IPS-18a (cell line): ENCODE data around the gene SMIM23.

Experiments
- H3K27ac ChIP-seq: one replicate; pipeline ENCODE4 v1.5.1; 2013; ENCODE audit warnings: low read length
- H3K27me3 ChIP-seq: one replicate; pipeline ENCODE4 v1.6.1; 2013; ENCODE audit warnings: mild to moderate bottlenecking, low read length; ENCODE audit not compliant: control insufficient read depth, insufficient read depth
- H3K36me3 ChIP-seq: one replicate; pipeline ENCODE4 v1.6.1; 2013; ENCODE audit warnings: low read depth, low read length; ENCODE audit not compliant: control insufficient read depth
- H3K4me1 ChIP-seq: one replicate; pipeline ENCODE4 v1.6.1; 2013; ENCODE audit warnings: low read depth, low read length; ENCODE audit not compliant: control insufficient read depth
- H3K4me3 ChIP-seq: one replicate; pipeline ENCODE4 v1.5.1; 2013; ENCODE audit warnings: low read length
- H3K9ac ChIP-seq: one replicate; pipeline ENCODE4 v1.6.1; 2013; ENCODE audit warnings: mild to moderate bottlenecking, low read length, moderate library complexity
- H3K9me3 ChIP-seq: one replicate; pipeline ENCODE4 v1.6.1; 2013; ENCODE audit warnings: low read depth, low read length; ENCODE audit not compliant: control insufficient read depth

SMIM23 gene

GRCh38 chr5:171750311-171750788 lies 35.3 kb upstream of the SMIM23 start:
- H3K4me3 ChIP-seq: no peak overlapping the region

DNA sequence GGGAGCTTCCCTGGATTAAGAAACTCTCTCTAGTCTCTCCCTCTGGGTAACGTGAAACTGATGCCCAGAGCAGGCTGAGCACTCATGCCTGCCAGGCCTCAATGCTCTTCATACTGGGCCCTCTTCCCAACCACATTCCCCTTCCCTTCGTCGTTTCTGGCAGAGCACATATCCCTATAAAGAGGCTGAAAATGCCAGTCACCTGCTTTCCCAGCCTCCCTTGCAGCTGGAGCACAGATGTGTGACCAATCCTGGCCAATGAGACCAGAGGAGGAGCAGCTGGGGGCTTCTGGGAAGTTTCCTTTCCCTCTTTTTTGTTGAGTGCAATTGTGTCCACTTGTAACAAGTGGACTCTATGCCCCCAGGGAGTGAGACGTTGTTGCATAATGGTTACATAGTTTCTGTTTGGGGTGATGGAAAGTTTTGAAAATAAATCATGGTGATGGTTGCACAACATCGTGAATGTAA lies 30.2 kb upstream of the SMIM23 start:
- Histone ChIP-seq H3K27ac (no peak overlapping the region), H3K4me1 (no peaks in the 10 kb centered on the region), H3K27me3 (no peaks in the 10 kb centered on the region), H3K36me3 (no peaks in the 10 kb centered on the region), H3K9ac (no peak overlapping the region), H3K4me3 (no peak overlapping the region), H3K9me3 (no peaks in the 10 kb centered on the region)

More at GRCh38 chr5:171750311-171750788, 35.3 kb upstream of the SMIM23 start:
- Histone ChIP-seq H3K9ac (no peak overlapping the region), H3K4me1 (no peaks in the 10 kb centered on the region), H3K27me3 (no peaks in the 10 kb centered on the region), H3K36me3 (no peaks in the 10 kb centered on the region), H3K9me3 (no peaks in the 10 kb centered on the region), H3K27ac (no peak overlapping the region)

- H3K9me3 ChIP-seq: no peaks in the 10 kb centered on the region
- no peak overlapping the region for H3K27ac ChIP-seq
Observed at GRCh38 chr5:171757853-171758535, 27.6 kb upstream of the SMIM23 start.

DNA sequence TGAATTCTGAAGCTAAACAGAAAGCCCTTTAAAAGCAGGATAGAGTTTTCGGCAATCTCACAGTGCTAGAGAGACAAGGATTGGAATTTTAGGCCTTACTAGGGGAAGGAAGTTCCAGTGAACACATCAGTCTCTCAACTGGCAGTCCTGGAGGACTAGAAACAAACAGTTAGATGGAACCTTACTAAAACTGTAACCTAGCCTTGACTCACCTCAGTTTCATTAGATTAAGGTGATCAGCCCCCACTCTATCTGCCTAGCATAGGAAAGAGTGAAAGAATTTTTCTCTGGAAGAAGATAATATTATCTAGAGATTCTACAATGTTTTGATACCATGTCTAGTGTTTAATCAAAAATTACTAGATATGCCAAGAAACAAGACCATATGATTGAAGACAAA lies 25.8 kb upstream of the SMIM23 start:
- H3K27ac ChIP-seq: no peak overlapping the region

More at GRCh38 chr5:171757853-171758535, 27.6 kb upstream of the SMIM23 start:
- H3K9ac ChIP-seq: no peak overlapping the region
- no peak overlapping the region for H3K4me3 ChIP-seq
- H3K4me1 ChIP-seq: no peaks in the 10 kb centered on the region
- H3K27me3 ChIP-seq: no peaks in the 10 kb centered on the region
- H3K36me3 ChIP-seq: no peaks in the 10 kb centered on the region

GRCh38 chr5:171762021-171762608 lies 23.5 kb upstream of the SMIM23 start:
- Histone ChIP-seq H3K4me1 (no peaks in the 10 kb centered on the region), H3K36me3 (no peaks in the 10 kb centered on the region), H3K9ac (no peak overlapping the region), H3K27ac (no peak overlapping the region), H3K4me3 (no peak overlapping the region), H3K27me3 (no peaks in the 10 kb centered on the region), H3K9me3 (peaks cover 1% of the 10 kb centered on the region)

More for the DNA sequence above, 25.8 kb upstream of the SMIM23 start:
- Histone ChIP-seq H3K27me3 (no peaks in the 10 kb centered on the region), H3K9me3 (no peaks in the 10 kb centered on the region), H3K9ac (no peak overlapping the region), H3K4me3 (no peak overlapping the region), H3K4me1 (no peaks in the 10 kb centered on the region), H3K36me3 (no peaks in the 10 kb centered on the region)

- no peak overlapping the region for H3K27ac ChIP-seq
- no peaks in the 10 kb centered on the region for H3K4me1 ChIP-seq
- no peak overlapping the region for H3K9ac ChIP-seq
- H3K9me3 ChIP-seq: peaks cover 2% of the 10 kb centered on the region
- H3K27me3 ChIP-seq: no peaks in the 10 kb centered on the region
- no peaks in the 10 kb centered on the region for H3K36me3 ChIP-seq
- no peak overlapping the region for H3K4me3 ChIP-seq
Observed at GRCh38 chr5:171762903-171763302, 22.7 kb upstream of the SMIM23 start.

DNA sequence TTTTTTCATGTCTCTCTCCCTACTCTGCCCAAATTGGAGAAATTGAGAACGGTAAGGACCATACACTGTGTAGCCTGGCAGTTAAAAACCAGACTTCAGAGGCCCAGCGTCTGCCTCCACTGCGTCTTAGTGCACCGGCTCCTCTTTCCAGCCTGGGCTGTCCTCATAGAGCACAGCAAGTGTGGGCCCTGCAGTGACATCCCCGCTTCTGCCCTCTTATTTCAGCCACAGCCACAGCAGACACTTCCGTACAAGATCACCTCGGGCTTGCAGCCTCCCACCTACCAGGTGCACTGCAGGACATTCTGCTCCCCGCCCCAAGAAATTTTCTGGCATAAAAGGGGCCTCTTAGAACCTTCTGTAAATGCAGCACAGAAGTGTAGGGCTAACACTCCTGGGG lies 21.4 kb upstream of the SMIM23 start:
- H3K9me3 ChIP-seq: peaks cover 2% of the 10 kb centered on the region
- no peak overlapping the region for H3K27ac ChIP-seq

GRCh38 chr5:171766875-171767274 lies 18.7 kb upstream of the SMIM23 start:
- Histone ChIP-seq H3K36me3 (no peaks in the 10 kb centered on the region), H3K27ac (no peak overlapping the region), H3K9me3 (peaks cover 2% of the 10 kb centered on the region), H3K4me1 (peaks cover 4% of the 10 kb centered on the region), H3K4me3 (no peak overlapping the region), H3K27me3 (no peaks in the 10 kb centered on the region), H3K9ac (no peak overlapping the region)

More for the DNA sequence above, 21.4 kb upstream of the SMIM23 start:
- Histone ChIP-seq H3K4me3 (no peak overlapping the region), H3K36me3 (no peaks in the 10 kb centered on the region), H3K4me1 (no peaks in the 10 kb centered on the region), H3K27me3 (no peaks in the 10 kb centered on the region), H3K9ac (no peak overlapping the region)

DNA sequence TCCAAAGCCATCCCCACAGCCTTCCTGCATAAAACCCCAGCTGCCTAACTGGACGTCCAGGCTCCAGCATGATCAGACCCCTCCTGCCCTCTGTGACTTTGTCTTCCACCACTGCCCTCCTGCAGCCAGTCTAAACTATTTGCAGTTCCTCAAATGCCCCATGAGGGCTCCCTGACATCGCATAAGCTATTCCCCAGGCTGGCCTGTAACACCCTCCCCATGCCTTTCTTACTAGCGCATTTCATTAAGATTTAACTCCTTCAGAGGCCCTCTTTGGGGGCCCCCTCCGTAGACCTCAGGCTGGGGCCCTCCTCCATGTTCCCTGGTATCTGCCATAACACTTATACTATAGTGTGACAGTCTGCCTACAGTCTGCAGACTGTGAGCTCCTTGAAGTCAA lies 15.5 kb upstream of the SMIM23 start:
- no peak overlapping the region for H3K9ac ChIP-seq
- H3K4me1 ChIP-seq: peaks cover 4% of the 10 kb centered on the region
- H3K27me3 ChIP-seq: no peaks in the 10 kb centered on the region
- H3K36me3 ChIP-seq: no peaks in the 10 kb centered on the region
- H3K9me3 ChIP-seq: peaks cover 2% of the 10 kb centered on the region
- no peak overlapping the region for H3K27ac ChIP-seq
- H3K4me3 ChIP-seq: no peak overlapping the region

- Histone ChIP-seq H3K9me3 (peaks cover 2% of the 10 kb centered on the region), H3K9ac (no peak overlapping the region), H3K4me1 (peaks cover 4% of the 10 kb centered on the region), H3K27me3 (no peaks in the 10 kb centered on the region), H3K27ac (no peak overlapping the region), H3K4me3 (no peak overlapping the region), H3K36me3 (no peaks in the 10 kb centered on the region)
Observed at GRCh38 chr5:171771856-171772255, 13.8 kb upstream of the SMIM23 start.

- Histone ChIP-seq H3K4me3 (no peak overlapping the region), H3K27me3 (no peaks in the 10 kb centered on the region), H3K9me3 (no peaks in the 10 kb centered on the region), H3K36me3 (no peaks in the 10 kb centered on the region), H3K9ac (no peak overlapping the region), H3K27ac (no peak overlapping the region), H3K4me1 (peaks cover 4% of the 10 kb centered on the region)
Observed at GRCh38 chr5:171773106-171773505, 12.5 kb upstream of the SMIM23 start.

DNA sequence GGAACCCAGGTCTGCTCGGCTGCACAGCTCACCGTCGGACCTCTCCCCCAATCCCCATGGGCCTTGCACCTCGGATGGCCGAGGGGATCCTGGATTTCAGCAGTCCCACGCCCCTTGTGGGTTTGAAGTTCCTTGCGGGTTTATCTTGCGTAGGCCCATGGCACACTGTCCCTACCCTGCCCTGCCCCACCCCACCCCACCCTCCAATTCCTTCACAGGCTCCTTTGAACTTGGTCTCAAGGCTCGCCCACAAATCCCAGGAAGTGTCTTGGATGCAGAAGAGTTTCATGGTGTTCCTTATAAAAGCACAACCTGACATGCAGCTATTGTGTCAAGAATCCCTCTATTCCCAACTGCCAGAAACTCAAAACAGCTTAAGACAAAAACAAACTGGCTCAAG lies 11.2 kb upstream of the SMIM23 start:
- Histone ChIP-seq H3K9ac (no peak overlapping the region), H3K27me3 (no peaks in the 10 kb centered on the region), H3K36me3 (no peaks in the 10 kb centered on the region), H3K4me1 (peaks cover 4% of the 10 kb centered on the region), H3K27ac (no peak overlapping the region), H3K9me3 (no peaks in the 10 kb centered on the region), H3K4me3 (no peak overlapping the region)
